ENCODE data around the gene NBEA.
"Not testable (repeated sequence)": the region's sequence is repeated elsewhere in the genome, so short reads cannot be mapped to it uniquely, and the experiment has no call there.

NBEA gene

DNA sequence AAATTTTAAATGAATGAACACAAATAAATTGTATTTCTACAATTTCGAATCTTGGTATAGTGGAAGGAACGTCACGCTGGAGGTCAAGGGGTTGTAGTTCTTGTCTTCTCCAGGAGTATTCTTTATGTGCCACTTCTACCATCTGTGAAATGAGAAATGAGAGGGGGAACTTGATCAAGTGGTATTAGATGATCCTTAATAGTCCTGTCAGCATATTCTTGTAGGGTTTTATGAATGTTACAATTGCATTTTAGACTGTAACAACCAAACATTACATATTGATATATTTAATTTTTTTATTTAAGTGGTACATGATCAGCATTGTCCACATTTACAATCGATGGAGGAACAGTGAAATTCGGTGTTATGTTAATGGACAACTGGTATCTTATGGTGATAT is 113.6 kb downstream of the NBEA start:
- no peaks in the 10 kb centered on the region for H3K4me1 ChIP-seq (ENCODE audit: control insufficient read depth, insufficient read depth, low read length)
- WGBS, 2 experiments = 96 to 98% methylated on average over 5 of the region's 5 CpGs
- H3K27me3 ChIP-seq (ENCODE audit: control insufficient read depth, insufficient read depth, low read length, poor library complexity, severe bottlenecking) = no peaks in the 10 kb centered on the region
- H3K36me3 ChIP-seq (ENCODE audit: control insufficient read depth, insufficient read depth, low read length) = no peaks in the 10 kb centered on the region
- no peak overlapping the region for H3K4me3 ChIP-seq (ENCODE audit: insufficient read depth, low read depth, low read length)
- H3K27ac ChIP-seq (ENCODE audit: insufficient read depth, low read depth, low read length, poor library complexity, severe bottlenecking) = no peak overlapping the region
- no peaks in the 10 kb centered on the region for H3K9me3 ChIP-seq (ENCODE audit: control insufficient read depth, low read length)

DNA sequence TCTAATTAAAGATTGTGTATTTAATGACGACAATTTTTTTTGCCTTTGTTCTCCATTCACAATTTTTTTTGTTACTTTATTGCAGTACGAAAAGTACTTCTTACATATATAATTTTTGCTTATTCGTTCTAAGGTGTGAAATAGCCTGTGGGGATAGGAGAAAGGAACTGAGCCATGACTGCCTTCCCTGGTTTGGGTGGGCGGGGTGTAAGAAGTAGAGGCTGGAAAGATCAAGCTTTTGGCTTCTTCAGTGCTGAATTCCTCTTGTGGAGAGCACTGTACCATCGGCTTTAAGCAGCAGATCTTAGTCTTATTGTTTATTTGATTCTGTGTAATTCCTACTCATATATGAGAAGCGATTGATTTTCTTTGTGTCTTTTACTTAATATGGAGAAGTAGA is 115.8 kb downstream of the NBEA start:
- no peaks in the 10 kb centered on the region for H3K36me3 ChIP-seq (ENCODE audit: control insufficient read depth, insufficient read depth, low read length)
- H3K4me1 ChIP-seq (ENCODE audit: control insufficient read depth, insufficient read depth, low read length) = no peaks in the 10 kb centered on the region
- H3K4me3 ChIP-seq (ENCODE audit: insufficient read depth, low read depth, low read length) = no peak overlapping the region
- 77 to 98% methylated on average over 4 to 5 of the region's 6 CpGs for WGBS, 2 experiments
- H3K27me3 ChIP-seq (ENCODE audit: control insufficient read depth, insufficient read depth, low read length, poor library complexity, severe bottlenecking) = no peaks in the 10 kb centered on the region
- H3K9me3 ChIP-seq (ENCODE audit: control insufficient read depth, low read length) = no peaks in the 10 kb centered on the region
- no peak overlapping the region for H3K27ac ChIP-seq (ENCODE audit: insufficient read depth, low read depth, low read length, poor library complexity, severe bottlenecking)

DNA sequence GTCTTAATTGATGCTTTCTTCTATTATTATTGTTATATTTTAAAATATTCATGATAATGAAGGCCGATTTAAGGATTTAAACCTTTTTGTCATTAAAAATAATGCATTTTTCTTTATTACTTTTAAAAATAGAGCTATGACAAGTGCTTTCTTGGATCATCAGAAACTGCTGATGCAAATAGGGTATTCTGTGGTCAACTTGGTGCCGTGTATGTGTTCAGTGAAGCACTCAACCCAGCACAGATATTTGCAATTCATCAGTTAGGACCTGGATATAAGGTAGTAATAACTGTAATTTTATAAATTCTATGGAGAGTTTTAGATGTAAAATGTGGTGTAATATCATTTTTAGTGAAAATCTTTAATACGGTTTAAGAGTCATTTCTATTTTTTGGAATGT is 116.5 kb downstream of the NBEA start:
- H3K36me3 ChIP-seq (ENCODE audit: control insufficient read depth, insufficient read depth, low read length) = not testable (repeated sequence)

DNA sequence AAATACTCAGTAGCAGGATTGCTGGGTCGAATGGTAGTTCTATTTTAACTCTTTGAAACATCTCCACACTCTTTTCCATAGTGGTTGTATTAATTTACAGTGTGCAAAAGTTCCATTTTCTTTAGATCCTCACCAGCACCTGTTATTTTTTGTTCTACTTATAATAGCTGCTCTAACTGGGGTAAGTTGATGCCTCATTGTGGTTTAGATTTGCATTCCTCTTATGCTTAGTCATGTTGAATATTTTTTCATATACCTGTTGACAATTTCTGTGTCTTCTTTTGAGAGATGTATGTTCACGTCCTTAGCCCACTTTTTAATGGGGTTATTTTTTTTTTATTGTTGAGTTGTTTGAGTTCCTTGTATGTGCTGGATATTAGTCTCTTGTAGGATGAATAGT is 144.6 kb downstream of the NBEA start:
- Histone ChIP-seq H3K27ac (ENCODE audit: insufficient read depth, low read depth, low read length, poor library complexity, severe bottlenecking) (no peak overlapping the region), H3K4me3 (ENCODE audit: insufficient read depth, low read depth, low read length) (no peak overlapping the region), H3K4me1 (ENCODE audit: control insufficient read depth, insufficient read depth, low read length) (no peaks in the 10 kb centered on the region), H3K27me3 (ENCODE audit: control insufficient read depth, insufficient read depth, low read length, poor library complexity, severe bottlenecking) (no peaks in the 10 kb centered on the region), H3K36me3 (ENCODE audit: control insufficient read depth, insufficient read depth, low read length) (no peaks in the 10 kb centered on the region), H3K9me3 (ENCODE audit: control insufficient read depth, low read length) (no peaks in the 10 kb centered on the region)
- 100% methylated on average over 1 to 2 of the region's 2 CpGs for WGBS, 2 experiments

More for the DNA sequence above, 116.5 kb downstream of the NBEA start:
- not testable (repeated sequence) for H3K9me3 ChIP-seq (ENCODE audit: control insufficient read depth, low read length); H3K27ac ChIP-seq (ENCODE audit: insufficient read depth, low read depth, low read length, poor library complexity, severe bottlenecking); H3K4me1 ChIP-seq (ENCODE audit: control insufficient read depth, insufficient read depth, low read length); H3K4me3 ChIP-seq (ENCODE audit: insufficient read depth, low read depth, low read length); H3K27me3 ChIP-seq (ENCODE audit: control insufficient read depth, insufficient read depth, low read length, poor library complexity, severe bottlenecking)
- 100% methylated on average over 2 of the region's 3 CpGs; no CpG with 5 or more reads in 1 of the 2 experiments for WGBS, 2 experiments

DNA sequence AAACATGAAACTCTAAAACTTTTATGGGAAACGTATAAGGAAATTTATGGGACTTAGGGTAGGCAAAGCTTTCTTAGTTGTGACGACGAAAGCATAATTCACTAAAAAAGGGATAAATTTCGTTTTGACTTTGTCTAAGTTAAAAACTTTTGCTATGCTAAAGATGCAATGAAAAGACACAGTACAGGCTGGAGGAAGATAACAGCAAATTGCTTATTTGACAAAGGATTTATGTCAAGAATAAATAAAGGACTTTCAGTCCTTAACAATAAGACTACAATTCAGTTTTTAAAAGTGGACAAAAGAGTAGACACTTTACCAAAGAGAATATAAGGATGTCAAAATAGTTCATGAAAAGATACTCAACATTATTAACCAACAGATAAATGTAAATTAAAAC is 150.2 kb downstream of the NBEA start:
- no peaks in the 10 kb centered on the region for H3K9me3 ChIP-seq (ENCODE audit: control insufficient read depth, low read length)
- H3K27me3 ChIP-seq (ENCODE audit: control insufficient read depth, insufficient read depth, low read length, poor library complexity, severe bottlenecking) = no peaks in the 10 kb centered on the region
- H3K36me3 ChIP-seq (ENCODE audit: control insufficient read depth, insufficient read depth, low read length) = no peaks in the 10 kb centered on the region
- 94 to 96% methylated on average over 4 of the region's 4 CpGs for WGBS, 2 experiments
- H3K4me3 ChIP-seq (ENCODE audit: insufficient read depth, low read depth, low read length) = no peak overlapping the region
- no peak overlapping the region for H3K27ac ChIP-seq (ENCODE audit: insufficient read depth, low read depth, low read length, poor library complexity, severe bottlenecking)
- H3K4me1 ChIP-seq (ENCODE audit: control insufficient read depth, insufficient read depth, low read length) = no peaks in the 10 kb centered on the region

DNA sequence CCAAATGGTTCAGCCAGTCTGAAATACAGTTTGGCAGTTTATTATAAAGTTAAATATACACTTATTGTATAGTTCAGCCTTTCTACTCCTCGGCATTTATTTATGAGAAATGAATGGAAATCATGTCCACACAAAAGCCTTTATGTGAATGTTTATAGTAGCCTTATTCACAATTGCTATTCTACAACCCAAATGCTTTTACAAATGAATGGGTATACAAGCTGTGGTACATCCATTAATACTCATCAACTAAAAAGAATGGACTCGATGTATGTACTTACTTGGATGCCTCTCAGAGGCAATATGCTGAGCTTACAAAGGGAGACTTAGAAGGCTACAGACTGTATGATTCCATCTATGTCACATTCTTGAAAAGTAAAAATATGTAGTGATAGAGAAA is 150.7 kb downstream of the NBEA start:
- no peak overlapping the region for H3K27ac ChIP-seq (ENCODE audit: insufficient read depth, low read depth, low read length, poor library complexity, severe bottlenecking)
- 82 to 100% methylated on average over 1 to 2 of the region's 2 CpGs for WGBS, 2 experiments
- H3K9me3 ChIP-seq (ENCODE audit: control insufficient read depth, low read length) = no peaks in the 10 kb centered on the region
- no peaks in the 10 kb centered on the region for H3K36me3 ChIP-seq (ENCODE audit: control insufficient read depth, insufficient read depth, low read length)
- no peak overlapping the region for H3K4me3 ChIP-seq (ENCODE audit: insufficient read depth, low read depth, low read length)
- H3K4me1 ChIP-seq (ENCODE audit: control insufficient read depth, insufficient read depth, low read length) = no peaks in the 10 kb centered on the region
- no peaks in the 10 kb centered on the region for H3K27me3 ChIP-seq (ENCODE audit: control insufficient read depth, insufficient read depth, low read length, poor library complexity, severe bottlenecking)

DNA sequence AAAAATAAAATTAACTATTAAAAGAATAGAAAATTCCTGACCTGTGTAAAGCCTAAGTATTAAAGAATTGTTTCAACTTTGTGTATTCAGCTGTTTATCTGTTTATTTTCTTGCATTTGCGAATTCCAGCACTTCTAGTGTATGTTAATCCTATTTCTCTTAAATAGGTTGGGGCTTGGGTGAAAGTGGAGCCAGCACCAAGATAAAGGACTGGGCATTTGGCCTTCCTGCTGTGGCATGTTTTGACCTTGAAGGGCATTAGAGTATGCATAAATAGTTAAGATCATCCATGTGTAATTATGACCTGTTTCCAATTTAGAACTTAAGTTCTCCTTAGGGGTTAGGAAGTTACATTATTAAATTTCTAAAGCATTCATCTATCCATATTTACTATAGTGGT is 151.3 kb downstream of the NBEA start:
- Histone ChIP-seq H3K36me3 (ENCODE audit: control insufficient read depth, insufficient read depth, low read length) (no peaks in the 10 kb centered on the region), H3K9me3 (ENCODE audit: control insufficient read depth, low read length) (no peaks in the 10 kb centered on the region), H3K4me1 (ENCODE audit: control insufficient read depth, insufficient read depth, low read length) (no peaks in the 10 kb centered on the region), H3K27ac (ENCODE audit: insufficient read depth, low read depth, low read length, poor library complexity, severe bottlenecking) (no peak overlapping the region), H3K4me3 (ENCODE audit: insufficient read depth, low read depth, low read length) (no peak overlapping the region), H3K27me3 (ENCODE audit: control insufficient read depth, insufficient read depth, low read length, poor library complexity, severe bottlenecking) (no peaks in the 10 kb centered on the region)
- WGBS, 2 experiments = 95 to 100% methylated on average over 1 of the region's 1 CpG

DNA sequence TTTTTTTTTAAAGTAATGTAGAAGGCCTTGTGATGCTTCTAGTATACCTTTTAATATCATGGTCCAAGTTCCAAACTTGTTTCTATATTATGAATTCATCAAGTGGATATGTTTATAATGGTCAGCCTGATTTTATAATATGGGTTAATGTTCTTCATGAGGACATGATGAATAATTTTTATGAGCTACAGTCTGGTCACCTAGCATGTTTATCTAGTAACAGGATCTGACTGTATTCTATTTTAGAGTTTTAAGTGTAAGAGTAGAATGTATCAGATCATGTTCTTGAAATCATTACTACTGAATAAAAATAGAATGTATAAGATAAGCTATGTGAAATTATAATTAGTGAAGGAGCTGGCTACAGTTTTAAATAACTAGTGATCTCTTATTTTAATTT is 164.7 kb downstream of the NBEA start:
- H3K27me3 ChIP-seq (ENCODE audit: control insufficient read depth, insufficient read depth, low read length, poor library complexity, severe bottlenecking); H3K36me3 ChIP-seq (ENCODE audit: control insufficient read depth, insufficient read depth, low read length); H3K27ac ChIP-seq (ENCODE audit: insufficient read depth, low read depth, low read length, poor library complexity, severe bottlenecking); H3K4me1 ChIP-seq (ENCODE audit: control insufficient read depth, insufficient read depth, low read length); H3K4me3 ChIP-seq (ENCODE audit: insufficient read depth, low read depth, low read length); H3K9me3 ChIP-seq (ENCODE audit: control insufficient read depth, low read length): not testable (repeated sequence)

DNA sequence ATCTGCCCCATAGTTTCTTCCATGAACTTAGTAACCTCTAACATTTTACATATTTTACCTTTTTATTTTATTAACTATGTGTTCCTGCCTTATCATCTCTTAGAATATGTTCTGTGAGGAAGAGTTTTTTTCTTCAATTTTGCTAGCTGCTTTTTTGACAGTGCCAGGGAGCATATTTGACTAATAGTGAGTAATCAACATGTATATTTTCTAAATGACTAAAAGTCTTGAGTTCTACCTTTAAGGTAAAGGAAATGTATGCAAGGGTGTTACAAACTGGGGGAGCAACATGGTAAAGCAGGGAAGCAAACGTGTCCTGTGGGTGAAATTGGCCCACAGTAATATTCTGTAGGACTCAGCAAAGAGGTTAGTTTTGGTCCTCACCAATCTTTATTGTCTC is 165.5 kb downstream of the NBEA start:
- Histone ChIP-seq H3K27ac (ENCODE audit: insufficient read depth, low read depth, low read length, poor library complexity, severe bottlenecking) (no peak overlapping the region), H3K9me3 (ENCODE audit: control insufficient read depth, low read length) (no peaks in the 10 kb centered on the region), H3K4me1 (ENCODE audit: control insufficient read depth, insufficient read depth, low read length) (no peaks in the 10 kb centered on the region), H3K4me3 (ENCODE audit: insufficient read depth, low read depth, low read length) (no peak overlapping the region), H3K36me3 (ENCODE audit: control insufficient read depth, insufficient read depth, low read length) (no peaks in the 10 kb centered on the region), H3K27me3 (ENCODE audit: control insufficient read depth, insufficient read depth, low read length, poor library complexity, severe bottlenecking) (no peaks in the 10 kb centered on the region)
- 86 to 87% methylated on average over 1 of the region's 1 CpG for WGBS, 2 experiments

DNA sequence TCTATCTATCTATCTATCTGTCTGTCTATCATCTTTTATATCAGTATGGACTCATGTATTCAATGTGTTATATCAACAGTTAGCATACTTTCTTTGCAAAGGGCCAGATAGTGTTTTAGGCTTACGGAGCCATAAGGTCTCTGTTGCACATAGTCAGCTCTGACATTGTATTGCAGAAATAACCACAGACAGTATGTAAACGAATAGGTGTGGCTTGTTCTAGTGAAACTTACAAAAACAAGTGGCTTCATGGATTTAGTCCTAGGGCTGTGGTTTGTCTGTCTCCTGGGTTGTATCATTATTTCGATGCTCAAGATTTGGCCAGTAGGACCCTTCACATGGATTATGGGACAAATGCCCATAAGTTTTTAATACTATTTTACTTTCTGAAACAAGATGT is 171.5 kb downstream of the NBEA start:
- 92 to 95% methylated on average over 3 of the region's 3 CpGs for WGBS, 2 experiments
- H3K4me3 ChIP-seq (ENCODE audit: insufficient read depth, low read depth, low read length); H3K27me3 ChIP-seq (ENCODE audit: control insufficient read depth, insufficient read depth, low read length, poor library complexity, severe bottlenecking); H3K27ac ChIP-seq (ENCODE audit: insufficient read depth, low read depth, low read length, poor library complexity, severe bottlenecking); H3K36me3 ChIP-seq (ENCODE audit: control insufficient read depth, insufficient read depth, low read length); H3K9me3 ChIP-seq (ENCODE audit: control insufficient read depth, low read length); H3K4me1 ChIP-seq (ENCODE audit: control insufficient read depth, insufficient read depth, low read length): not testable (repeated sequence)

DNA sequence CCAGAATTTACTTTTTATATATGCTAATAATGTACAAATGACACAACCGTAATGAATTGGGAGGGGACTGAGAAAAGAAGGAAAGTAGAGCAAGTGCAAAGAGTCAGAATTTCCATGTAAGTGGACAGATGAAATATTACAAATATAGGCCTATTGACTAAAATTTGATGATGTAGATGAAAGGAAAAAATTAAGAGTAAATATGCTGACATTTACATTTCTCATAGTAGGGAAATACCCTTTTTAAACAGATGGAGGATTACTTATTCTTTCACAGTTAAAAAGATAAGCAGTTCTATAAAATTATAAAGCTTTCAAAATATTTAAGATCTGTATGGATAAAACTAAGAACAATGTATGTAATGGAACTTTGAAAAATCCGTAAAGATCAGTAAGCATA is 185.4 kb downstream of the NBEA start:
- WGBS, 2 experiments = 88 to 100% methylated on average over 1 of the region's 2 CpGs
- H3K4me3 ChIP-seq (ENCODE audit: insufficient read depth, low read depth, low read length) = no peak overlapping the region
- H3K27ac ChIP-seq (ENCODE audit: insufficient read depth, low read depth, low read length, poor library complexity, severe bottlenecking) = no peak overlapping the region
- H3K9me3 ChIP-seq (ENCODE audit: control insufficient read depth, low read length) = no peaks in the 10 kb centered on the region
- H3K36me3 ChIP-seq (ENCODE audit: control insufficient read depth, insufficient read depth, low read length) = no peaks in the 10 kb centered on the region
- no peaks in the 10 kb centered on the region for H3K4me1 ChIP-seq (ENCODE audit: control insufficient read depth, insufficient read depth, low read length)
- H3K27me3 ChIP-seq (ENCODE audit: control insufficient read depth, insufficient read depth, low read length, poor library complexity, severe bottlenecking) = no peaks in the 10 kb centered on the region
